K562 (cell line): ENCODE measurements around the gene PDK1. TPM values are rescaled to one million over a fixed set of nuclear protein-coding genes. Genes with fewer than 3 reads are reported as not detected.

Source experiments
- CBFB ChIP-seq: sonication (generic); formaldehyde crosslinking; IDR thresholded peaks from 2 replicates; pipeline ENCODE4 v1.4.0; 2020; ENCODE audit warnings: mild to moderate bottlenecking, missing genetic modification reagents
- CEBPZ ChIP-seq: fragments of 150-350 bp; IDR thresholded peaks from 2 replicates; pipeline ENCODE4 v1.6.1; 2014; ENCODE audit warnings: low read depth, mild to moderate bottlenecking, low read length, borderline replicate concordance
- CTBP1 ChIP-seq: fragments of 450-650 bp; IDR thresholded peaks from 2 replicates; pipeline ENCODE4 v1.6.1; 2016; ENCODE audit warnings: borderline replicate concordance
- CUX1 ChIP-seq: fragments of 200-800 bp; sonication (Bioruptor generic); IDR thresholded peaks from 2 replicates; pipeline ENCODE4 v1.6.1; 2016; ENCODE audit warnings: missing genetic modification characterization, missing compliant biosample characterization
- GMEB1 ChIP-seq: fragments of 250-450 bp; sonication (Bioruptor Pico); IDR thresholded peaks from 2 replicates; pipeline ENCODE4 v1.4.0; 2020; ENCODE audit warnings: mild to moderate bottlenecking
- HNRNPL ChIP-seq: fragments of 200-400 bp; formaldehyde crosslinking; IDR thresholded peaks from 2 replicates; pipeline ENCODE4 v1.6.1; 2017; ENCODE audit warnings: low read depth, mild to moderate bottlenecking, low read length
- KHSRP ChIP-seq: fragments of 450-650 bp; IDR thresholded peaks from 2 replicates; pipeline ENCODE4 v1.6.1; 2017
- MAFF ChIP-seq: IDR thresholded peaks from 2 replicates; pipeline ENCODE4 v1.6.1; 2012; ENCODE audit warnings: low read length, improper control_type of control experiment
- MAZ ChIP-seq, 2 experiments: fragments of 450-650 bp in 1 of 2; sonication (generic) in 1 of 2; formaldehyde crosslinking; IDR thresholded peaks in 1 of 2; conservative IDR thresholded peaks in 1 of 2; 2 replicates each; pipeline versions ENCODE4 v1.4.0 to v1.5.0; 2020; ENCODE audit warnings: mild to moderate bottlenecking in 1 of 2, missing genetic modification reagents in 1 of 2
- PCBP1 ChIP-seq: fragments of 200-400 bp; formaldehyde crosslinking; IDR thresholded peaks from 2 replicates; pipeline ENCODE4 v1.6.1; 2018; ENCODE audit warnings: mild to moderate bottlenecking, low read depth, low read length; ENCODE audit not compliant: poor library complexity, severe bottlenecking
- SIN3B ChIP-seq: fragments of 450-650 bp; IDR thresholded peaks from 2 replicates; pipeline ENCODE4 v1.6.1; 2017; ENCODE audit warnings: low read depth, mild to moderate bottlenecking, moderate library complexity
- TAF15 ChIP-seq: fragments of 200-400 bp; formaldehyde crosslinking; IDR thresholded peaks from 2 replicates; pipeline ENCODE4 v1.6.1; 2017; ENCODE audit warnings: mild to moderate bottlenecking, low read depth, low read length, moderate library complexity
- polyA plus RNA-seq, 8 experiments: library from polyadenylated mRNA; depleted of rRNA in 4 of 8; stranded (reverse) in 5 of 8; unstranded in 3 of 8; fragments of >200 nt; fragmentation: Nextera tagmentation in 2 of 8; fragmentation: Illumina TruSeq in 1 of 8; extraction: Ambion mirVana in 2 of 8; extraction: Trizol in 1 of 8; gene quantifications; 2 replicates each; pipeline versions ENCODE4 v1.2.1 to v1.2.3, GENCODE V29; 2011 to 2014; ENCODE audit warnings: inconsistent platforms in 1 of 8, missing spikeins in 1 of 8
- total RNA-seq, 7 experiments: library from RNA; depleted of rRNA in 6 of 7; stranded (reverse); fragments of >200 nt in 6 of 7; fragmentation: Illumina TruSeq in 2 of 7; extraction: Trizol in 2 of 7; gene quantifications; 2 replicates each; pipeline versions ENCODE4 v1.2.1 to v1.2.3, GENCODE V29; 2011 to 2021; ENCODE audit warnings: low replicate concordance in 1 of 7

Gene PDK1
- total and polyA plus RNA-seq, 9 of the 15 experiments (the other 6 are each of a cell fraction or from before 2014, with no cell fraction given) = 3.5 to 176 (median 13.9) TPM

DNA sequence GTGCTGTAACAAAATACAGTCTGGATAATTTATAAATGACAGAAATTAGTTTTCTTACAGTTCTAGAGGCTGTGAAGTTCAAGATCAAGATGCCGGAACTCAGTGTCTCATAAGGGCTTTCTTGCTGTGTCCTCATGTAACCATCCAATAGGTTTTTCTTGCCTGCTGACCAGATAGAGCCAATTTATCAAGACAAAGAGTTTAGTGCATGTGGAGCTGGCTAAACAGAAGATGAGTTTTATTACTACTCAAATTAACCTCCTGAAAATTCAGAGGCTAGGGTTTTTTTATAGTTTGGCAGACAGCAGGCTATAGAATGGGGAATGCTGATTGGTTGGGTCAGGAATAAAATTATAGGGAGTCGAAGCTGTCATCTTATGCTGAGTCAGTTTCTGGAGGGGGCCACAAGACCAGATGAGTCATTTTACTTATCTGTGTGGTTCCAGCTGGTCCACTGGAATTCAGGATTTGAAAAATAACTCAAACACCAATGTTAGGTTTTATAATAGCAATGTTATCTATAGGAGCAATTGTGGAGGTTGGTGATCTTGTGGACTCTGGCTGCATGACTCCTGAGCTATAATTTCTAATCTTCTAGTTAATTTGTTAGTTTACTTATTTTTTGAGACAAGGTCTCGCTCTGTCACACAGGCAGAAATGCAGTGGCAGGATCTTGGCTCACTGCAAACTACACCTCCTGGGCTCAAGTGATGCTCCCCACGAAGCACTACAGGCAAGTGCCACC lies 3.2 kb upstream of the PDK1 start (continued):
- TF ChIP-seq CUX1 = peak; percentile 76; the same call in 1 of the 2 replicates
- TF ChIP-seq PCBP1 = no peak
- no peak for TF ChIP-seq HNRNPL
- peak; percentile 67 for TF ChIP-seq KHSRP
- TF ChIP-seq GMEB1 = no peak
- TF ChIP-seq CTBP1 = peak; percentile 55; the same call in 1 of the 2 replicates
- TF ChIP-seq CBFB = no peak
- peak; percentile 88 to 90 for TF ChIP-seq MAZ (CRISPR knock-in tag; conservative IDR thresholded peaks at IDR 0.05 in 1 of 2, IDR thresholded peaks at IDR 0.05 in 1 of 2)
- TF ChIP-seq TAF15 = no peak
- peak; percentile 98 for TF ChIP-seq MAFF
- TF ChIP-seq CEBPZ = no peak
- TF ChIP-seq SIN3B = no peak
